Gastroesophageal sphincter (tissue), 3 donors: ENCODE data around the gene KLHL6.

ENCODE experiments used
- CTCF ChIP-seq, 4 experiments: fragments of 200-600 bp in 2 of 4; fragments of 450-650 bp in 2 of 4; sonication (generic) in 1 of 4; IDR thresholded peaks; one replicate each; pipeline ENCODE4 v1.5.1; 2017 to 2019; ENCODE audit warnings: antibody characterized with exemption in 4 of 4, mild to moderate bottlenecking in 2 of 4, moderate library complexity in 2 of 4
- POLR2A ChIP-seq, 2 donors: fragments of 450-650 bp; IDR thresholded peaks; one replicate each; pipeline ENCODE4 v1.6.1; 2017; ENCODE audit warnings: antibody characterized with exemption in 2 of 2, mild to moderate bottlenecking in 2 of 2, moderate library complexity in 1 of 2
- POLR2AphosphoS5 ChIP-seq: sonication (generic); formaldehyde crosslinking; IDR thresholded peaks from one replicate; pipeline ENCODE4 v1.6.1; 2017; ENCODE audit warnings: antibody characterized with exemption

GRCh38 chr3:183460081-183461055, 95.1 kb downstream of the KLHL6 start:
- TF ChIP-seq CTCF (IDR thresholded peaks at IDR 0.05) = no peak
- no peak for TF ChIP-seq POLR2A (IDR thresholded peaks at IDR 0.05)
- TF ChIP-seq POLR2AphosphoS5 = no peak
